H9 (cell line): ENCODE measurements around the gene FCN2. TPM values are rescaled to one million over a fixed set of nuclear protein-coding genes. Genes with fewer than 3 reads are reported as not detected.

ENCODE experiments used
- DNase-seq: peaks from one replicate; pipeline ENCODE4 v3.0.0-alpha.2; 2017
- H2AFZ ChIP-seq: one replicate; pipeline ENCODE4 v1.6.1; 2013; ENCODE audit warnings: mild to moderate bottlenecking, low read length, control low read depth, moderate library complexity
- H2AK5ac ChIP-seq: 2 replicates; pipeline ENCODE4 v1.6.1; 2013; ENCODE audit warnings: low read length, control low read depth, mixed read lengths; ENCODE audit not compliant: insufficient read length
- H2BK120ac ChIP-seq: one replicate; pipeline ENCODE4 v1.6.1; 2013; ENCODE audit warnings: low read depth, mild to moderate bottlenecking, low read length, control low read depth, inconsistent platforms; ENCODE audit not compliant: poor library complexity, severe bottlenecking
- H2BK12ac ChIP-seq: 2 replicates; pipeline ENCODE4 v1.6.1; 2013; ENCODE audit warnings: low read length, control low read depth, mixed read lengths, low read depth; ENCODE audit not compliant: insufficient read length
- H2BK15ac ChIP-seq: 2 replicates; pipeline ENCODE4 v1.6.1; 2013; ENCODE audit warnings: low read depth, low read length, control low read depth
- H2BK20ac ChIP-seq: one replicate; pipeline ENCODE4 v1.6.1; 2013; ENCODE audit warnings: low read depth, mild to moderate bottlenecking, low read length, control low read depth, inconsistent platforms; ENCODE audit not compliant: poor library complexity, severe bottlenecking
- H2BK5ac ChIP-seq: 2 replicates; pipeline ENCODE4 v1.6.1; 2013; ENCODE audit warnings: low read length, control low read depth, mixed read lengths; ENCODE audit not compliant: insufficient read length
- H3K14ac ChIP-seq: 2 replicates; pipeline ENCODE4 v1.6.1; 2013; ENCODE audit warnings: low read length, control low read depth; ENCODE audit not compliant: insufficient read depth
- H3K18ac ChIP-seq: 2 replicates; pipeline ENCODE4 v1.6.1; 2013; ENCODE audit warnings: low read depth, mild to moderate bottlenecking, mixed read lengths, low read length, control low read depth; ENCODE audit not compliant: insufficient read length
- H3K23ac ChIP-seq: 2 replicates; pipeline ENCODE4 v1.6.1; 2013; ENCODE audit warnings: low read length, control low read depth, mixed read lengths, low read depth; ENCODE audit not compliant: insufficient read length
- H3K23me2 ChIP-seq: 2 replicates; pipeline ENCODE4 v1.6.1; 2013; ENCODE audit warnings: low read depth, mild to moderate bottlenecking, mixed read lengths, low read length, control low read depth; ENCODE audit not compliant: insufficient read length, poor library complexity, severe bottlenecking
- H3K27ac ChIP-seq: 2 replicates; pipeline ENCODE4 v1.5.1; 2013; ENCODE audit warnings: low read length, control low read depth, mixed read lengths, low read depth; ENCODE audit not compliant: insufficient read length
- H3K27me3 ChIP-seq: 2 replicates; pipeline ENCODE4 v1.6.1; 2013; ENCODE audit warnings: low read length, control low read depth, inconsistent platforms; ENCODE audit not compliant: insufficient read depth
- H3K4ac ChIP-seq: 2 replicates; pipeline ENCODE4 v1.6.1; 2013; ENCODE audit warnings: low read depth, mild to moderate bottlenecking, control low read depth, inconsistent platforms, low read length, moderate library complexity
- H3K4me1 ChIP-seq: 2 replicates; pipeline ENCODE4 v1.6.1; 2013; ENCODE audit warnings: low read length, control low read depth, inconsistent platforms; ENCODE audit not compliant: insufficient read depth
- H3K4me2 ChIP-seq: 2 replicates; pipeline ENCODE4 v1.6.1; 2013; ENCODE audit warnings: low read length, control low read depth, mixed read lengths; ENCODE audit not compliant: insufficient read length, insufficient read depth
- H3K56ac ChIP-seq: 2 replicates; pipeline ENCODE4 v1.6.1; 2013; ENCODE audit warnings: low read depth, mild to moderate bottlenecking, mixed read lengths, low read length, control low read depth; ENCODE audit not compliant: insufficient read length
- H3K79me1 ChIP-seq: 2 replicates; pipeline ENCODE4 v1.6.1; 2013; ENCODE audit warnings: low read depth, mild to moderate bottlenecking, moderate library complexity, low read length, control low read depth, inconsistent platforms; ENCODE audit not compliant: insufficient read depth, poor library complexity, severe bottlenecking
- H3K79me2 ChIP-seq: 2 replicates; pipeline ENCODE4 v1.6.1; 2013; ENCODE audit warnings: low read length, control low read depth, inconsistent platforms; ENCODE audit not compliant: insufficient read depth
- H3K9ac ChIP-seq: 2 replicates; pipeline ENCODE4 v1.6.1; 2013; ENCODE audit warnings: low read length, control low read depth, mixed read lengths; ENCODE audit not compliant: insufficient read length; ENCODE audit errors: extremely low read depth
- H3K9me3 ChIP-seq: one replicate; pipeline ENCODE4 v1.6.1; 2013; ENCODE audit warnings: low read depth, low read length, inconsistent platforms; ENCODE audit not compliant: control insufficient read depth
- H3T11ph ChIP-seq: one replicate; pipeline ENCODE4 v1.6.1; 2013; ENCODE audit warnings: mild to moderate bottlenecking, low read length, control low read depth, inconsistent platforms
- H4K20me1 ChIP-seq: one replicate; pipeline ENCODE4 v1.6.1; 2013; ENCODE audit not compliant: control insufficient read depth, insufficient read length, insufficient read depth
- H4K5ac ChIP-seq: 2 replicates; pipeline ENCODE4 v1.6.1; 2013; ENCODE audit warnings: low read depth, mild to moderate bottlenecking, mixed read lengths, low read length, control low read depth; ENCODE audit not compliant: insufficient read length
- H4K8ac ChIP-seq: replicated peaks from 2 replicates; pipeline ENCODE4 v1.6.1; 2013; ENCODE audit warnings: low read length, control low read depth, mixed read lengths, low read depth; ENCODE audit not compliant: insufficient read length
- H4K91ac ChIP-seq: 2 replicates; pipeline ENCODE4 v1.6.1; 2013; ENCODE audit warnings: low read depth, mild to moderate bottlenecking, moderate library complexity, mixed read lengths, low read length, control low read depth; ENCODE audit not compliant: insufficient read length
- H3K27ac Mint-ChIP-seq, 3 experiments: 2 replicates in 2 of 3; 3 replicates in 1 of 3; pipeline ENCODE4 v1.8.0; 2020 to 2021; ENCODE audit warnings: mixed read lengths in 3 of 3, mild to moderate bottlenecking in 1 of 3, moderate library complexity in 1 of 3
- H3K27me3 Mint-ChIP-seq: 2 replicates; pipeline ENCODE4 v1.8.0; 2021; ENCODE audit warnings: low read depth, mild to moderate bottlenecking, moderate library complexity, mixed read lengths
- H3K36me3 Mint-ChIP-seq, 3 experiments: 2 replicates in 2 of 3; 3 replicates in 1 of 3; pipeline ENCODE4 v1.8.0; 2020 to 2021; ENCODE audit warnings: low read depth in 3 of 3, mixed read lengths in 3 of 3; ENCODE audit not compliant: insufficient read depth in 1 of 3
- H3K4me1 Mint-ChIP-seq, 2 experiments: 2 replicates each; pipeline ENCODE4 v1.8.0; 2020; ENCODE audit warnings: mixed read lengths in 2 of 2
- H3K4me3 Mint-ChIP-seq, 2 experiments: 2 replicates in 1 of 2; 3 replicates in 1 of 2; pipeline ENCODE4 v1.8.0; 2020 to 2021; ENCODE audit warnings: mild to moderate bottlenecking in 2 of 2, mixed read lengths in 2 of 2, moderate library complexity in 1 of 2
- H3K9me3 Mint-ChIP-seq, 2 experiments: 2 replicates in 1 of 2; 3 replicates in 1 of 2; pipeline ENCODE4 v1.8.0; 2020; ENCODE audit warnings: mild to moderate bottlenecking in 2 of 2, mixed read lengths in 2 of 2, moderate library complexity in 1 of 2
- WGBS: extraction: QIAGEN DNeasy Blood & Tissue Kit; methylation state at CpG from one replicate; pipeline ENCODE4 v1.1.7; 2013; ENCODE audit warnings: missing lambda C conversion rate, low lambda C conversion rate, mixed read lengths; ENCODE audit not compliant: insufficient read length; ENCODE audit errors: extremely low coverage; 5-methylcytosine and 5-hydroxymethylcytosine counted together
- total RNA-seq: library from RNA; stranded (reverse); gene quantifications from 2 replicates; pipeline ENCODE4 v1.2.1, GENCODE V29; 2021
- TF ChIP-seq, protein P1 (sequence below): fragments of 200-600 bp; sonication (generic); conservative IDR thresholded peaks from 3 replicates; pipeline ENCODE4 v1.8.0; 2021; ENCODE audit warnings: antibody characterized with exemption, mild to moderate bottlenecking

FCN2 gene
- total RNA-seq, 1 experiment from 2014 or later = not detected

DNA sequence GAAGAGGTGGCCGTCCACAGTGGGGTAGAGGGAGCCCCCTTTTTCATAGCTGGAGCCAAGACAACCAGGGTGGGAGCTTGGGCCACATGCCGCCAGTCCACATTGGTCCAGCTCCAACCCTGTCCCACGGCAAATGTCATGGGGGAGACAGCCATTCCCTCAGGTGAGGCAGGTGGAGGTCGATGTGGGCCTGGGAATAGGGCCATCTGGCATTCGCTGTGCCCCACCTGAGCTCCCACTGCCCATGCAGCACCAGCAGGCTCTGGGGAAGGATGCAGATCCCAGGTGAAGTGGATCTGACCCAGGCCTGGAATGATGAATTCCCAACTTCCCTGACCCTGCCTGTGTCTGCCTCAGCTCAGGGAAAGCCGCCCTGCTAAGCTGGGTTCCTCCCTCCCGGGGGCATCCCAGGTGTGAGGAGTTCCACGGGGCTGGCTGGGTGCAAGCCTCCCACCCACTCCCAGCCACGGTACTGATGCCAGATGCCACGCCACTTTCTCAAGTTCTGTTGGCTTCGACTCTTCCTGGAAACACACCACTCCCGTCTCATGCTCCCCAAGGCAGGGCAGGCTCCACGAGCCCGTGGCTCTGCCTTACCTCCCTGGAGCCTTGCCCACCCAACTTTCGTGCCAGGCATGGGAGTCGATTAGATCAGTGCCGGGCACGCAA is 25.2 kb upstream of the FCN2 start:
- Histone ChIP-seq H2BK12ac (no peak overlapping the region), H3T11ph (no peak overlapping the region), H4K8ac (no peak overlapping the region), H2BK15ac (no peak overlapping the region), H2BK5ac (no peak overlapping the region), H2AFZ (no peak overlapping the region), H3K79me2 (no peaks in the 10 kb centered on the region), H4K91ac (no peak overlapping the region), H3K23ac (no peak overlapping the region), H3K27me3 (no peaks in the 10 kb centered on the region), H3K4me1 (no peaks in the 10 kb centered on the region), H2BK20ac (no peak overlapping the region), H3K14ac (no peak overlapping the region), H3K9me3 (peaks cover 4% of the 10 kb centered on the region), H3K27ac (no peak overlapping the region), H3K79me1 (no peaks in the 10 kb centered on the region), H3K56ac (no peak overlapping the region), H4K20me1 (no peaks in the 10 kb centered on the region), H2BK120ac (no peak overlapping the region), H3K4me2 (no peak overlapping the region), H3K23me2 (no peaks in the 10 kb centered on the region), H4K5ac (no peak overlapping the region), H2AK5ac (no peak overlapping the region), H3K18ac (no peak overlapping the region), H3K9ac (no peak overlapping the region), H3K4ac (no peak overlapping the region)
- peaks cover 8% of the 10 kb centered on the region in 2 experiments; a peak in 4 of 5 replicates for H3K9me3 Mint-ChIP-seq
- DNase-seq = peak; percentile 18
- no peak overlapping the region for H3K27ac Mint-ChIP-seq
- WGBS = no CpG with 5 or more reads among the region's 18 CpGs
- H3K36me3 Mint-ChIP-seq = peaks cover 0 to 3% (median 2%) of the 10 kb centered on the region in 3 experiments; a peak in 2 of 7 replicates
- H3K27me3 Mint-ChIP-seq = peaks cover 11% of the 10 kb centered on the region
- peaks cover 0 to 2% of the 10 kb centered on the region in 2 experiments; a peak in 1 of 4 replicates for H3K4me1 Mint-ChIP-seq
- TF ChIP-seq, protein P1, sequence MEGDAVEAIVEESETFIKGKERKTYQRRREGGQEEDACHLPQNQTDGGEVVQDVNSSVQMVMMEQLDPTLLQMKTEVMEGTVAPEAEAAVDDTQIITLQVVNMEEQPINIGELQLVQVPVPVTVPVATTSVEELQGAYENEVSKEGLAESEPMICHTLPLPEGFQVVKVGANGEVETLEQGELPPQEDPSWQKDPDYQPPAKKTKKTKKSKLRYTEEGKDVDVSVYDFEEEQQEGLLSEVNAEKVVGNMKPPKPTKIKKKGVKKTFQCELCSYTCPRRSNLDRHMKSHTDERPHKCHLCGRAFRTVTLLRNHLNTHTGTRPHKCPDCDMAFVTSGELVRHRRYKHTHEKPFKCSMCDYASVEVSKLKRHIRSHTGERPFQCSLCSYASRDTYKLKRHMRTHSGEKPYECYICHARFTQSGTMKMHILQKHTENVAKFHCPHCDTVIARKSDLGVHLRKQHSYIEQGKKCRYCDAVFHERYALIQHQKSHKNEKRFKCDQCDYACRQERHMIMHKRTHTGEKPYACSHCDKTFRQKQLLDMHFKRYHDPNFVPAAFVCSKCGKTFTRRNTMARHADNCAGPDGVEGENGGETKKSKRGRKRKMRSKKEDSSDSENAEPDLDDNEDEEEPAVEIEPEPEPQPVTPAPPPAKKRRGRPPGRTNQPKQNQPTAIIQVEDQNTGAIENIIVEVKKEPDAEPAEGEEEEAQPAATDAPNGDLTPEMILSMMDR = no peak
- no peak overlapping the region for H3K4me3 Mint-ChIP-seq
